Hematopoietic multipotent progenitor cell treated with erythropoietin and hydrocortisone succinate and interleukin-3 and kit ligand, for 8 days (in vitro differentiated cells): ENCODE data around the gene AGAP3.
A peak's percentile ranks its signal among the peaks of the same experiment; 100 is the strongest.

Experiments
- DNase-seq: peaks from one replicate; pipeline ENCODE4 v3.0.0-alpha.2; 2015

AGAP3 gene

GRCh38 chr7:151074817-151075661, 11.2 kb upstream of the AGAP3 start:
- DNase-seq = no peak

GRCh38 chr7:151075662-151075971, 10.7 kb upstream of the AGAP3 start:
- DNase-seq = no peak

- DNase-seq = no peak
These were observed 10.3 kb upstream of the AGAP3 start for GRCh38 chr7:151075978-151076426.

GRCh38 chr7:151076863-151077704, 9.2 kb upstream of the AGAP3 start:
- no peak for DNase-seq

- DNase-seq = no peak
These were observed 8.5 kb upstream of the AGAP3 start for GRCh38 chr7:151077705-151078232.

GRCh38 chr7:151078233-151079040, 7.8 kb upstream of the AGAP3 start:
- DNase-seq = no peak

- no peak for DNase-seq
These were observed 6.9 kb upstream of the AGAP3 start for GRCh38 chr7:151079199-151079910.

- peak; percentile 45 for DNase-seq
These were observed 6.2 kb upstream of the AGAP3 start for GRCh38 chr7:151080067-151080521.

GRCh38 chr7:151080522-151081169, 5.6 kb upstream of the AGAP3 start, which contains the start of gene FASTK:
TSS of gene FASTK (minus strand) at chr7:151080809. CDS start at chr7:151080766, 43 bp downstream.
- peak; percentile 91 for DNase-seq

- DNase-seq = no peak
These were observed 4.8 kb upstream of the AGAP3 start for GRCh38 chr7:151081170-151082101.

- peak; percentile 37 for DNase-seq
These were observed 3.9 kb upstream of the AGAP3 start for GRCh38 chr7:151082141-151083070.

GRCh38 chr7:151083071-151083823, 3.0 kb upstream of the AGAP3 start, which contains the start of gene TMUB1:
TSS of gene TMUB1 (minus strand) at chr7:151083493. CDS start at chr7:151082563, 930 bp downstream.
- DNase-seq = peak; percentile 73

GRCh38 chr7:151083824-151084160, 2.5 kb upstream of the AGAP3 start:
- no peak for DNase-seq

- no peak for DNase-seq
These were observed 965 bp upstream of the AGAP3 start for GRCh38 chr7:151085329-151085690.

- DNase-seq = peak; percentile 27
These were observed 548 bp downstream of the AGAP3 start for GRCh38 chr7:151086802-151087244.

- DNase-seq = peak; percentile 39
These were observed 1.2 kb downstream of the AGAP3 start for GRCh38 chr7:151087245-151088018.
